ENCODE data around the gene ZFYVE28.

- TF ChIP-seq, protein P1, sequence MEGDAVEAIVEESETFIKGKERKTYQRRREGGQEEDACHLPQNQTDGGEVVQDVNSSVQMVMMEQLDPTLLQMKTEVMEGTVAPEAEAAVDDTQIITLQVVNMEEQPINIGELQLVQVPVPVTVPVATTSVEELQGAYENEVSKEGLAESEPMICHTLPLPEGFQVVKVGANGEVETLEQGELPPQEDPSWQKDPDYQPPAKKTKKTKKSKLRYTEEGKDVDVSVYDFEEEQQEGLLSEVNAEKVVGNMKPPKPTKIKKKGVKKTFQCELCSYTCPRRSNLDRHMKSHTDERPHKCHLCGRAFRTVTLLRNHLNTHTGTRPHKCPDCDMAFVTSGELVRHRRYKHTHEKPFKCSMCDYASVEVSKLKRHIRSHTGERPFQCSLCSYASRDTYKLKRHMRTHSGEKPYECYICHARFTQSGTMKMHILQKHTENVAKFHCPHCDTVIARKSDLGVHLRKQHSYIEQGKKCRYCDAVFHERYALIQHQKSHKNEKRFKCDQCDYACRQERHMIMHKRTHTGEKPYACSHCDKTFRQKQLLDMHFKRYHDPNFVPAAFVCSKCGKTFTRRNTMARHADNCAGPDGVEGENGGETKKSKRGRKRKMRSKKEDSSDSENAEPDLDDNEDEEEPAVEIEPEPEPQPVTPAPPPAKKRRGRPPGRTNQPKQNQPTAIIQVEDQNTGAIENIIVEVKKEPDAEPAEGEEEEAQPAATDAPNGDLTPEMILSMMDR (IDR thresholded peaks at IDR 0.05) = peak in 1 of 4 experiments; percentile 27
- TF ChIP-seq POLR2A (IDR thresholded peaks at IDR 0.05) = no peak
- no peak for TF ChIP-seq POLR2AphosphoS5 (IDR thresholded peaks at IDR 0.05)
Observed at GRCh38 chr4:2243681-2244380, 174.6 kb downstream of the ZFYVE28 start.
